ENCODE measurements around the gene PRICKLE4. TPM values are rescaled to one million over a fixed set of nuclear protein-coding genes. Genes with fewer than 3 reads are reported as not detected.

Gene PRICKLE4
- total and polyA plus RNA-seq, 2 of the 13 experiments (the other 11 are each of a cell fraction or from before 2014, with no cell fraction given): 0.92 to 1.2 TPM

- TF ChIP-seq ZBTB43 (CRISPR knock-in tag; conservative IDR thresholded peaks at IDR 0.05) (peak; percentile 80; the same call in 1 of the 2 replicates), CREB3 (CRISPR knock-in tag; IDR thresholded peaks at IDR 0.05) (no peak), UBTF (CRISPR knock-in tag; IDR thresholded peaks at IDR 0.05) (0 out of 2 replicates have a peak, but pooled peaks have one; percentile 45), ESRRA (CRISPR knock-in tag; IDR thresholded peaks at IDR 0.05; ENCODE audit: low read depth) (peak; percentile 88; the same call in 1 of the 2 replicates), CCAR2 (optimal IDR thresholded peaks at IDR 0.05; ENCODE audit: low read depth, low read length) (no peak), SNAPC4 (CRISPR knock-in tag; IDR thresholded peaks at IDR 0.05) (peak; percentile 54; the same call in 1 of the 2 replicates), ZNF670 (CRISPR knock-in tag; IDR thresholded peaks at IDR 0.05; ENCODE audit: borderline replicate concordance) (0 out of 2 replicates have a peak, but pooled peaks have one; percentile 62), ZNF318 (CRISPR knock-in tag; IDR thresholded peaks at IDR 0.05) (peak; percentile 88; the same call in 1 of the 2 replicates)
These were observed 33.1 kb upstream of the PRICKLE4 start, which contains the start of gene PGC (continued) for GRCh38 chr6:41747256-41748101.

Measured in HepG2 (cell line).